Lower lobe of right lung (tissue), 2 donors: ENCODE results near the gene MFAP1. TPM values are rescaled to one million over a fixed set of nuclear protein-coding genes. Genes with fewer than 3 reads are reported as not detected.
"Not testable (repeated sequence)": the region's sequence is repeated elsewhere in the genome, so short reads cannot be mapped to it uniquely, and the experiment has no call there.

Experiments used
- ATAC-seq, 2 donors: fragments of 200-7000 bp; cut with Tn5 transposase; one replicate each; pipeline ENCODE4 v1.9.1; 2020 to 2022; ENCODE audit warnings: mild to moderate bottlenecking in 2 of 2, moderate library complexity in 2 of 2
- DNase-seq: peaks from one replicate; pipeline ENCODE4 v3.0.0-alpha.2; 2020
- H3K27ac ChIP-seq: fragments of 200-600 bp; one replicate; pipeline ENCODE4 v1.8.0; 2022
- H3K27me3 ChIP-seq: fragments of 200-600 bp; one replicate; pipeline ENCODE4 v1.8.0; 2022; ENCODE audit warnings: low read depth
- H3K36me3 ChIP-seq: fragments of 200-600 bp; one replicate; pipeline ENCODE4 v1.8.0; 2022; ENCODE audit warnings: mild to moderate bottlenecking
- H3K4me1 ChIP-seq: fragments of 200-600 bp; one replicate; pipeline ENCODE4 v1.8.0; 2022
- H3K4me3 ChIP-seq: fragments of 200-600 bp; one replicate; pipeline ENCODE4 v1.8.0; 2022; ENCODE audit warnings: mild to moderate bottlenecking
- H3K9me3 ChIP-seq: fragments of 200-600 bp; one replicate; pipeline ENCODE4 v1.8.0; 2022
- intact Hi-C: fragments of 100-400 bp; cut with DNase I; formaldehyde crosslinking; loops from one replicate; pipeline ENCODE4 v1.11.0; 2022
- total RNA-seq: library from RNA; stranded (reverse); fragmentation: NEBNext Ultra II Directional; extraction: Animal tissue kit (Norgen Biotek cat#: 25700); gene quantifications from one replicate; pipeline ENCODE4 v1.2.1, GENCODE V29; 2021
- TF ChIP-seq, protein P1 (sequence below): fragments of 200-600 bp; IDR thresholded peaks from one replicate; pipeline ENCODE4 v1.8.0; 2022; ENCODE audit warnings: antibody characterized with exemption, mild to moderate bottlenecking
- donor health status: DM: no; HTN: yes; CAD: no; lungs with severe emphysema.

Gene MFAP1
- total RNA-seq, 1 donor from 2014 or later = 21.0 TPM

DNA sequence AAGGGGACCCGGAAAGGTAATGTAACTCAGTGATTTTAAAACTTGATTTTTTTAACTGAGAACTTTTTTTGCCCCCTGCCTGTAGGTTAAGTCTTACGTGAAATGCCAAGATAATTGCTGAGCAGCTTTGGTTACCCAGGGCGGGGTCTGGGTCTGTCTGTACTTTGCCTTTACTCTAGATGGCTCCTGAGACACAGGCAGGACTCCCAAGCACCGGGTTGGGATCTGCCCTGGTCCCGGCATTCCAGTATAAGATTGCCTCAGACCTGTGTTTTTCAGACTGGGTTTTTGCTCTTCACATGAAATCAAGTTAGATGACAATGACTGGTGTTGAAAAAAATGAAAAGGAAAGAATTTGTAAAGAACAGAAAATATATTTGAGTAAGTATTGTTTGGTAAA is 42.6 kb upstream of the MFAP1 start:
- intact Hi-C loops = no loop called here
- TF ChIP-seq, protein P1, sequence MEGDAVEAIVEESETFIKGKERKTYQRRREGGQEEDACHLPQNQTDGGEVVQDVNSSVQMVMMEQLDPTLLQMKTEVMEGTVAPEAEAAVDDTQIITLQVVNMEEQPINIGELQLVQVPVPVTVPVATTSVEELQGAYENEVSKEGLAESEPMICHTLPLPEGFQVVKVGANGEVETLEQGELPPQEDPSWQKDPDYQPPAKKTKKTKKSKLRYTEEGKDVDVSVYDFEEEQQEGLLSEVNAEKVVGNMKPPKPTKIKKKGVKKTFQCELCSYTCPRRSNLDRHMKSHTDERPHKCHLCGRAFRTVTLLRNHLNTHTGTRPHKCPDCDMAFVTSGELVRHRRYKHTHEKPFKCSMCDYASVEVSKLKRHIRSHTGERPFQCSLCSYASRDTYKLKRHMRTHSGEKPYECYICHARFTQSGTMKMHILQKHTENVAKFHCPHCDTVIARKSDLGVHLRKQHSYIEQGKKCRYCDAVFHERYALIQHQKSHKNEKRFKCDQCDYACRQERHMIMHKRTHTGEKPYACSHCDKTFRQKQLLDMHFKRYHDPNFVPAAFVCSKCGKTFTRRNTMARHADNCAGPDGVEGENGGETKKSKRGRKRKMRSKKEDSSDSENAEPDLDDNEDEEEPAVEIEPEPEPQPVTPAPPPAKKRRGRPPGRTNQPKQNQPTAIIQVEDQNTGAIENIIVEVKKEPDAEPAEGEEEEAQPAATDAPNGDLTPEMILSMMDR = no peak
- Histone ChIP-seq H3K27ac (no peak overlapping the region), H3K36me3 (peaks cover 17% of the 10 kb centered on the region), H3K4me1 (no peaks in the 10 kb centered on the region), H3K9me3 (no peaks in the 10 kb centered on the region), H3K27me3 (no peaks in the 10 kb centered on the region), H3K4me3 (no peak overlapping the region)
- no peak for ATAC-seq
- DNase-seq = no peak

DNA sequence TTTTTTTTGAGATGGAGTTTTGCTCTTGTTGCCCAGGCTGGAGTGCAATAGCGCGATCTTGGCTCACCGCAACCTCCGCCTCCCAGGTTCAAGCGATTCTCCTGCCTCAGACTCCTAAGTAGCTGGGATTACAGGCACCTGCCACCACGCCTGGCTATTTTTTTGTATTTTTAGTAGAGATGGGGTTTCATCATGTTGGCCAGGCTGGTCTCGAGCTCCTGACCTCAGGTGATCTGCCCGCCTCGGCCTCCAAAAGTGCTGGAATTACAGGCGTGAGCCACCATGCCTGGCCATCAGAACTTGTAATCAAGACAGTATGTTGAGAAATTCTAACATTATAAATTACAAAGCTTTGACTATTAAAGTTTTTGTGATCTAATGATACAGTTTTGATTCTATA is 42.1 kb upstream of the MFAP1 start:
- intact Hi-C loops, H3K27ac ChIP-seq, H3K9me3 ChIP-seq, H3K4me3 ChIP-seq, ATAC-seq, H3K4me1 ChIP-seq, DNase-seq, H3K27me3 ChIP-seq: not testable (repeated sequence)
- peaks cover 21% of the 10 kb centered on the region for H3K36me3 ChIP-seq

DNA sequence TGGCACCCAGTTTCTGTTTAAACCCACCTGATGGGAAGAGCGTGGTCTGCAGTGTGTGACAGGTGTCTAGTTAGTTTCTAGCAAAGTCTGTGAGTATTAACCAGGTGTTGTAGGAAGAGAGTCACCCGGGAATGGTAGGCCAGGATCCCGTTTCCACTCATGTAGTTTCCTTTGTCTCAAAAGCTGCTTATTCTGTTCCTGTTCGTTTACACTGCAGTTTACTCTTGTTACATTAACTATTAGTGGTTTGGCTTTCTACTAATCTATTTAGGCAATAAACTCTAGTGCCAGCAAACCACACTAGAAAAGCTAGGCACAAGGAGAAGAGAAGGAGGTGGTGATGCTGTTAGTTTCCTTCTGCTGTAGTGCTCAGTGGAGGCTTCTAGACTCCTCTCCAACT is 35.1 kb upstream of the MFAP1 start:
- TF ChIP-seq, protein P1 = no peak
- DNase-seq = no peak
- H3K4me1 ChIP-seq = no peaks in the 10 kb centered on the region
- no peaks in the 10 kb centered on the region for H3K27me3 ChIP-seq
- H3K4me3 ChIP-seq = no peak overlapping the region
- intact Hi-C loops = no loop called here
- no peak overlapping the region for H3K27ac ChIP-seq
- no peaks in the 10 kb centered on the region for H3K9me3 ChIP-seq
- no peak for ATAC-seq
- H3K36me3 ChIP-seq = peaks cover 44% of the 10 kb centered on the region

DNA sequence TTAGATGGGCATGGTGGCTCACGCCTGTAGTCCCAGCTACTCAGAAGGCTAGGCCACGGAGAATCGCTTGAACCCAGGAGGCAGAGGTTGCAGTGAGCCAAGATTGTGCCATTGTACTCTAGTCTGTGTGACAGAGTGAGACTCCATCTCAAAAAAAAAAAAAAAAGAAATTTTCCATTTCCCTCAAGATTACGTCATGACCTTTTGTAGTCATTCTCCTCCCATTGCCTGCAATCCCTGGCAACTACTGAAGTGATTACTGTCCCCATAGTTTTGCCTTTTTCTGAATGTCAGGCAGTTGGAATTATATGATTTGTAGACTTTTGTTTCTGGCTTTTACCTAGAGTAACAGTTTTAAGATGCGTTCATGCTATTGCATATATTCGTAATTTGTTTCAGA is 30.3 kb upstream of the MFAP1 start:
- H3K4me1 ChIP-seq = no peaks in the 10 kb centered on the region
- H3K27me3 ChIP-seq = no peaks in the 10 kb centered on the region
- intact Hi-C loops = no loop called here
- TF ChIP-seq, protein P1 = no peak
- no peak for ATAC-seq
- H3K27ac ChIP-seq = no peak overlapping the region
- no peak overlapping the region for H3K4me3 ChIP-seq
- no peak for DNase-seq
- peaks cover 49% of the 10 kb centered on the region for H3K36me3 ChIP-seq
- H3K9me3 ChIP-seq = no peaks in the 10 kb centered on the region

DNA sequence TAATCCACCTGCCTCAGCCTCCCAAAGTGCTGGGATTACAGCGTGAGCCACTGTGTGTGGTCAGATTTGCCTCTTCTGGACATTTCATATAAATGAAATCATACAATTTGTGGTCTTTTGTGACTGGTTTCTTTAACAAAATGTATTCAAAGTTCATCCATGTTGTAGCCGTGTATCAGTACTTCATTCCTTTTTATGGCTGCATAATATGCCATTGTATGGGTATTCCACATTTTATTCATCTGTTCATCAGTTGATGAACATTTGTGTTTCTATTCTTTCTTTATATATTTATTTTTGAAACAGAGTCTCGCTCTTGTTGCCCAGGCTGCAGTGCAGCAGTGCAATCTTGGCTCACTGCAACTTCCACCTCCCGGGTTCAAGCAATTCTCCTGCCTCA is 28.1 kb upstream of the MFAP1 start:
- DNase-seq (no peak), ATAC-seq (no peak)
- intact Hi-C loops = no loop called here
- H3K36me3 ChIP-seq = peaks cover 35% of the 10 kb centered on the region
- TF ChIP-seq, protein P1 = no peak
- no peak overlapping the region for H3K27ac ChIP-seq
- H3K9me3 ChIP-seq = no peaks in the 10 kb centered on the region
- no peak overlapping the region for H3K4me3 ChIP-seq
- no peaks in the 10 kb centered on the region for H3K4me1 ChIP-seq
- H3K27me3 ChIP-seq = no peaks in the 10 kb centered on the region

DNA sequence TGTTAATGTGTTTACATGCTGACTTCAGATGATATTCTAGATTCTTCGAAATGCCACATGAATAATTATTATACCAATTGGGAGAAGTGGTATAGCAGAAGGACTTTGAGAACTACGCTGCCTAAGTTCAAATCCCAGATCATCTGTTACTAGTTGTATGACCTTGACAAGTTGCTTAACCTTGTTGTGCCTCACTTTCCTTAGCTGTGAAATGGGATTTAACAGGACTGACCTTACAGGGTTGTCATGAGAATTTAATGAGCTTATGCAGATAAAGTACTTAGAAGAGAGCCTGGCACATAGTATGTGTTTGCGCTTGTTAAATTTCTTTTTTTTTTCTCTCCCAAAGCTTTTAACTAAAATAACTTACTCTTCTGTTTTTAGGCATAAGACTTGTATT is 26.8 kb upstream of the MFAP1 start:
- no peaks in the 10 kb centered on the region for H3K4me1 ChIP-seq
- H3K9me3 ChIP-seq = no peaks in the 10 kb centered on the region
- ATAC-seq = no peak
- H3K36me3 ChIP-seq = peaks cover 24% of the 10 kb centered on the region
- no peak overlapping the region for H3K4me3 ChIP-seq
- intact Hi-C loops = no loop called here
- H3K27ac ChIP-seq = no peak overlapping the region
- H3K27me3 ChIP-seq = no peaks in the 10 kb centered on the region
- TF ChIP-seq, protein P1 = no peak
- no peak for DNase-seq
